IPS-18a (cell line): ENCODE results near the gene ARRB1.
"Not testable (repeated sequence)": the region's sequence is repeated elsewhere in the genome, so short reads cannot be mapped to it uniquely, and the experiment has no call there.

Source experiments
- H3K27ac ChIP-seq: one replicate; pipeline ENCODE4 v1.5.1; 2013; ENCODE audit warnings: low read length
- H3K27me3 ChIP-seq: one replicate; pipeline ENCODE4 v1.6.1; 2013; ENCODE audit warnings: mild to moderate bottlenecking, low read length; ENCODE audit not compliant: control insufficient read depth, insufficient read depth
- H3K36me3 ChIP-seq: one replicate; pipeline ENCODE4 v1.6.1; 2013; ENCODE audit warnings: low read depth, low read length; ENCODE audit not compliant: control insufficient read depth
- H3K4me1 ChIP-seq: one replicate; pipeline ENCODE4 v1.6.1; 2013; ENCODE audit warnings: low read depth, low read length; ENCODE audit not compliant: control insufficient read depth
- H3K4me3 ChIP-seq: one replicate; pipeline ENCODE4 v1.5.1; 2013; ENCODE audit warnings: low read length
- H3K9ac ChIP-seq: one replicate; pipeline ENCODE4 v1.6.1; 2013; ENCODE audit warnings: mild to moderate bottlenecking, low read length, moderate library complexity
- H3K9me3 ChIP-seq: one replicate; pipeline ENCODE4 v1.6.1; 2013; ENCODE audit warnings: low read depth, low read length; ENCODE audit not compliant: control insufficient read depth

The ARRB1 gene

DNA sequence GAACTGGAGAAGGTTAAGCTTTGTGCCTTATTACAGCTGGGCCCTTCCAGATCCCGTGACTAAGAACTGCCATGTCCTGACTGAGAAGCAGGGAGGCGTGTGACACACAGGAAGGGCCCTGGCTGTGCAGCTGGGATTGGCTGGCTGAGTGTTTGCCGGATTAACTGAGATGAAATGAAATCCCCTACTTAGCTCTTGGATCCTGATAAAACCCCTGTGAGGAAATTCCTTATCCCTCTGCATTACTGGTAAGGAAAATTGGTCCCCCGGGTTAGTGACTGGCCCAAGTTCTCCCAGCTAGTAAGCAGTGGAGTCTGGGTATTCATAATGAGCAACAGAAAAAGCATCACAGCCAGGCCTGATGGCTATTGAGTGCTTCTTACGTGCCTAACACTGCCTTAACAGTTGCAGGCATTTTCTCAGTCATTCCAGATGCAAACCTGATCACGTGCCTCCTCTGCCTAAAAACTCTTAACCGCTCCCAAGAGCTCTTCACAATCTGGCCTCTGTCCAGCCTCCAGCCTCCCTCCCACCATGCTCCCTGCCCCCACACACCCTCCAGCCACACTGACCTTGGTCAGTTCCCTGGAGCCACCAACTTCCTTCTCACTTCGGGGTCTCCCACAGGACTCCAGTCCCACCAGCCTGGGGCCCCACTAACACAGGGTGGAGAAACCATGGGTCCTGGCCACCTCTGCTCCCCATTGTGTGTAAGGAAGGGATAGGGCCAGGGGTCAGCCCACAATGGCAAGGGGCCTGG, 37.8 kb downstream of the ARRB1 start:
- Histone ChIP-seq H3K36me3 (no peaks in the 10 kb centered on the region), H3K9ac (no peak overlapping the region), H3K9me3 (no peaks in the 10 kb centered on the region), H3K4me1 (no peaks in the 10 kb centered on the region), H3K27ac (no peak overlapping the region), H3K27me3 (no peaks in the 10 kb centered on the region), H3K4me3 (no peak overlapping the region)

DNA sequence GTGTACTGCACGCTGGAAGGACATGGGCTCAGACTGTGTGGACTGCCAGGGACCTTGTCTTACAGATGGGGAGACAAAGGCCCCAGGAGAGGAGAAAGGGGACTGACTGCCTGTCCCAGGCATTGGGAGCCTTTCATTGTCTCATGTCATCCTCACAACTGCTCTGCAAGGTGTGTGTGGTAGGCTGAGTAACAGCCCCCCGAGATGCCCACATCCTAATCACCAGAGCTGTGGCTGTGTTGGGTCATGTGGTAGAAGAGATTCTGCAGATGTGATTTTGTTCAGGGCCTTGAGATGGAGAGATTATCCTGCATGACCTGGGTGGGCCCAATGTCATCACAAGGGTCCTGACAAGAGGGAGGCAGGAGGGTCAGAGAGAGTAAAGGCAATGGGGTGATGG, 39.1 kb downstream of the ARRB1 start:
- no peaks in the 10 kb centered on the region for H3K36me3 ChIP-seq
- no peaks in the 10 kb centered on the region for H3K4me1 ChIP-seq
- no peak overlapping the region for H3K4me3 ChIP-seq
- no peaks in the 10 kb centered on the region for H3K9me3 ChIP-seq
- no peak overlapping the region for H3K9ac ChIP-seq
- no peaks in the 10 kb centered on the region for H3K27me3 ChIP-seq
- H3K27ac ChIP-seq, result no peak overlapping the region

DNA sequence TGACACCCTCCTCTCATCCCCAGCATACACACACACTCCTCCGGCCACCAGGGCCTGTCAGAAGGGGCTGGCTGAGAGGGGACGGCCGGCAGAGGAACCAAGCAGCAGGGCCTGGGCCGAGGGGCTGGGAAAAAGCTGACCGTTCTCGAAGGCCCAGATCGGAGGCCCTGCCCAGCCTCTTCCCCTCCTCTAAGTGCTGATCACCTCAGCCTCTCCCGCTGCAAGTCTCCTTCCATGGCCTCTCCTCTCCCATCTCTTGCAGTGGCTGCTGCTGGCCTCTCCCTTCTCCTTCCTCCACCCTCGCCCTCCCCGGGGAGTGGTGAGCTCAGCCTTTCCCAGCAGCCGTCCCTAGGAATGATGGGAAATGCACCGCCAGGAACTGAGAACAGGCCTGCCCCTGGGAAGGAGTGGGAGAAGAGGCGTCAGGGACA, 39.6 kb downstream of the ARRB1 start:
- Histone ChIP-seq H3K9me3 (no peaks in the 10 kb centered on the region), H3K4me1 (no peaks in the 10 kb centered on the region), H3K27me3 (no peaks in the 10 kb centered on the region), H3K27ac (no peak overlapping the region), H3K36me3 (no peaks in the 10 kb centered on the region), H3K4me3 (no peak overlapping the region), H3K9ac (no peak overlapping the region)

DNA sequence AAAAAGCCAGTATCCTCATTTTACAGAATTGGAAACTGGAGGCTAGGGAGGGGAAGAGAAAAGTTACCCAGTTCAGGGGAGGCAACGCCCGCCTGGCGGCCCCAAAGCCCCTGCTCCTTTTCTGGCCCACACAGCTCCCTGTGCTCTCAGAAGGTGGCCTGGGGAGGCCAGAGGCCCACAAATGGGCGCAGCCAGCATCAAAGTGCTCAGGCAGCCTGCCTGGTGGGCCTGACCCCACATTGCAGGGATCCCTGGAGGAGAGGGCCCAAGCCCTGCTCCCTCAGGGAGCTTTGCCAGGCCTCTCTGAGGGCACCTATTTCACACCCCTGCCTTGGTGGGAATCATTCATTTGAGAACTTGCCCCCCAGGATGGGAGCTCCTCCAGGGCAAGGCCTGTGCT, 42.5 kb downstream of the ARRB1 start:
- Histone ChIP-seq H3K9me3 (no peaks in the 10 kb centered on the region), H3K4me3 (no peak overlapping the region), H3K4me1 (no peaks in the 10 kb centered on the region), H3K27me3 (no peaks in the 10 kb centered on the region), H3K9ac (no peak overlapping the region), H3K36me3 (no peaks in the 10 kb centered on the region), H3K27ac (no peak overlapping the region)

DNA sequence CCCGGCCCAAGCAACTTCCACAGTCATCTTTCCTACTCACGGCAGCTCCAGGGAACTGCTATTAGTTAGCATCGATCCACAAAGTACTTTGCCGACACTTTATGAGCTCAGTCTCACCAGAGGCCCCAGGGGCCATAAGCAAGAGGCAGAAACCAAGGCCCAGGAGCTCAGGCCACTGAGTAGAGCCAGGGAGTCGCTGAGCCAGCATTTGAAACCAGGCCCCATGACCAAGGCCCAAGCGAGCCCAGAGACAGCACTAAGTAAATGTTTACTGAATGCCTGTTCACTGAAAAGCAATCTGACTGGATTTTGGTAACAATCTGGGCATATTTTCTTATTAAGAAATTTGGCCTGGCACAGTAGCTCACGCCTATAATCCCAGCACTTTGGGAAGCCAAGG, 43.3 kb downstream of the ARRB1 start:
- Histone ChIP-seq H3K9me3 (no peaks in the 10 kb centered on the region), H3K4me1 (no peaks in the 10 kb centered on the region), H3K27ac (no peak overlapping the region), H3K9ac (no peak overlapping the region), H3K4me3 (no peak overlapping the region), H3K36me3 (no peaks in the 10 kb centered on the region), H3K27me3 (no peaks in the 10 kb centered on the region)

DNA sequence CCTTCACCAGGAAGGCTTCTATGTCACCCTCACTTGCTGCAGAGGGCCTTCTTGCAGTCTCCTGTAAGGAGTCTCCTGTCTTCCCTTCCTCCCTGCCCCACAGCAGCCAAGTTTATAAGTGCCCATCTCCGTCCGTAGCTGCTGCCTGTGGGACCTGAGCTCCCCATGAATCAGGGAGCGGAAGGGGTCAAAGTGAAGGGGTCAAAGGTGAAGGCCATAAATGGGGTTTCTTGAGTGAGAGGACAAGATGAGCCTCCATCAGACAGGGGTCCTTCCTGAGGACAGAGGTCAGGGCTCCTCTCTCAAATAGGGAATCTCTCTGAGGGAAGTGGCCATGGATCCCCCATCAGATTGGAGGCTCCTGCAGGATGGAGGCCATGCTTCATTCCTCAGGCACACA, 44.4 kb downstream of the ARRB1 start:
- no peaks in the 10 kb centered on the region for H3K27me3 ChIP-seq

DNA sequence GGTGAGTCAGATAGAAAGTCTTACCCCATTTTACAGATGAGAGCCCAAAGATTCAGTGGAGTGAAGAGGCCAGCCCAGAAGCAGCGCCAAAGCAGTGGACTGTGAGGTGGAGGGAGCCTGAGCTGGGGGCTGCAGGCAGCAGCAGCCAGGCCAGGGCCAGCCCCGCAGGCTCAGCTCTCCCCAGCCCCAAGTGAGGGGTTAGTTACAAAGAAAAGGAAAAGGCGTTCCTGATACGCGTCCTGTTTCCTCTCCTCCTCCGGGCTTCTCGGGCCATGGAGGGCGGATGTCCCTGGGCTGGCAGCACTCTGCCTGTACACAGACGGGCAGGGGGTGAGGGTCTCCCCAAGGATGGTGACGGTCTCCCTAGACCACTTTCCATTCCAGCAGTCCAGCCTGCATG, 44.9 kb downstream of the ARRB1 start:
- Histone ChIP-seq H3K4me3 (no peak overlapping the region), H3K27me3 (no peaks in the 10 kb centered on the region), H3K36me3 (no peaks in the 10 kb centered on the region), H3K27ac (no peak overlapping the region), H3K4me1 (no peaks in the 10 kb centered on the region), H3K9me3 (no peaks in the 10 kb centered on the region), H3K9ac (no peak overlapping the region)

More for the DNA sequence above, 44.4 kb downstream of the ARRB1 start:
- no peaks in the 10 kb centered on the region for H3K9me3 ChIP-seq
- no peak overlapping the region for H3K4me3 ChIP-seq
- no peaks in the 10 kb centered on the region for H3K36me3 ChIP-seq
- H3K9ac ChIP-seq, result no peak overlapping the region
- H3K27ac ChIP-seq, result no peak overlapping the region
- H3K4me1 ChIP-seq, result no peaks in the 10 kb centered on the region

DNA sequence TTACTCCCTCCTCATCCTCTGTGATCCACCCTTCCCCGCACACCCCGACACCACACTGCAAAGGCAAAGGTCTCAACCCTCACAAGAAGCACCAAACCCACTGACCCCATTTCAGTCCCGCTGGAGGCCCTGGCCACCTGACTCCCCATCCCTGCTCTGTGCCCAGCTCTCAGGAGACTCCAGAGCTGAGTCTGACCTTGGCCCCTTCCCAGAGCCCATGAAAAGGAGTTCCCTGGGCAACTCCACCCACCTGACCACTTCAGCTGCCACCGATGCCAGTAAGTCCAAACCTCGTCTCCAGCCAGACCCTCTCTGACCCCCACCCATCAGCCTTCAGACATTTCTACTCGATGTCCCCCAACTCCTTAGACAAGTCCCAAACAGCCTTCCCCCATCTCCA, 45.5 kb downstream of the ARRB1 start:
- Histone ChIP-seq H3K4me1 (no peaks in the 10 kb centered on the region), H3K27me3 (no peaks in the 10 kb centered on the region), H3K9me3 (no peaks in the 10 kb centered on the region)

DNA sequence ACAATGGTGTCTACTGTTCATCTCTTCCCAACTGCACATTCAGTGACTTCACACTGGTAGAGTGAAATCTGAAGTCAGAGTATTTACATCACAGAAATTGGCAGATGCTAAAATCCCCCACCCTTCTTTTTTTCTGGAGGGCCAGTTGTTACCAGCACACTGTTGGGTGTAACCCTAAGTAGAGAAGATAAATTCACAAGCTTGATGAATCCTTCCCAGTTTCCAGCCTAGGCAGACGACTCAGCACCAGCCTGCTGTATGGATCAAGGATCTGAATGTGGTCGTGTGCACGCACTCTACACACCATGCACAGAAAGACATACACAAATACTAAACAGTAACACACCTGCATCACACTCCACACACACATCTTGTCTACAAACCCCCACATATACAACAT, 46.0 kb downstream of the ARRB1 start:
- no peaks in the 10 kb centered on the region for H3K36me3 ChIP-seq
- no peak overlapping the region for H3K4me3 ChIP-seq
- H3K27me3 ChIP-seq, result no peaks in the 10 kb centered on the region

More for the DNA sequence above, 45.5 kb downstream of the ARRB1 start:
- H3K36me3 ChIP-seq, result no peaks in the 10 kb centered on the region
- no peak overlapping the region for H3K4me3 ChIP-seq
- no peak overlapping the region for H3K9ac ChIP-seq
- no peak overlapping the region for H3K27ac ChIP-seq

DNA sequence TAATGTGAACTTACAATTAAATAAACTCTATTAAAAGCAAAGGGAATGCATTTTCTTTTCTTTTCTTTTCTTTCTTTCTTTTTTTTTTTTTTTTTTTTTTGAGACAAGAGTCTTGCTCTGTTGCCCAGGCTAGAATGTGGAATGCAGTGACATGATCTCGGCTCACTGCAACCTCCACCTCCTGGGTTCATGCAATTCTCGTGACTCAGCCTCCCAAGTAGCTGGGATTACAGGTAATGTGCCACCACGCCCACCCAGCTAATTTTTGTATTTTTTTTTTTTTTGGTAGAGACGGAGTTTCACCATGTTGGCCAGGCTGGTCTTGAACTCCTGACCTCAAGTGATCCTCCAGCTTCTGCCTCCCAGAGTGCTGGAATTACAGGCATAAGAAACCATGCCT, 46.5 kb downstream of the ARRB1 start:
- H3K4me3 ChIP-seq, H3K9me3 ChIP-seq, H3K27ac ChIP-seq, H3K9ac ChIP-seq, H3K4me1 ChIP-seq, H3K36me3 ChIP-seq, H3K27me3 ChIP-seq: not testable (repeated sequence)

More for the DNA sequence above, 46.0 kb downstream of the ARRB1 start:
- H3K9ac ChIP-seq, result no peak overlapping the region
- H3K4me1 ChIP-seq, result no peaks in the 10 kb centered on the region
- H3K27ac ChIP-seq, result no peak overlapping the region
- no peaks in the 10 kb centered on the region for H3K9me3 ChIP-seq

DNA sequence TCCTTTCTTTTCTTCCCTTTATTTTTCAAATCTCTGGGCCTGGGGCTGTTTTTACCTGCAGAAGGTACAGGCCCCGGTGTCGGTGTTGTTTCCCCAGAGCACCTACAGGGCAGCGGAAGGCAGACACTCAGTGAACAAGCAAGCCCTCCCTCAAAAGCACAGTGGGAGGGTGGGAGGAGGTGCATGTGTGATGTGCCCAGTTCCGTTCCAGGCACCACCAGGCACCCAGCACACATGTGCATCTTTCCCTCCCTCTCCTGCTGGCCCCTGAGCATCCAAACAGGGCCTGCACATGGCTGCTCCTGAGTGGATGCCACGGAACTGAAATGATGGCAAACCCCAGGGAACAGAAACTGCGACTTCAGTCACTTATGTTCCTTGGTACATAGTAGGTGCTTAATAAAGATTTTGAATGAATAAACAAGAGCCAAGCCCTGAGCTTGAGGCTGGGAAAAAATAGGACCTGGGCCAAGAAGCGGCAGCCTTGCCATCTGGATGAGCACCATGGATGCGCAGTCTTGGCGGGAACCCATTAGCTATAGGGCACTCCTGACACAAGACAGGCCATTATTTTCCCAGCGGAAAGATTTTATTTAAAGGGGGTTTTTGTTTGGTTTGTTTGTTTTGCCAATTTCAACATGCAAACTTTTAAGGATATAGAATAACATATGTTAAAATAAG, 47.8 kb downstream of the ARRB1 start:
- Histone ChIP-seq H3K27me3 (no peaks in the 10 kb centered on the region), H3K4me1 (no peaks in the 10 kb centered on the region)

DNA sequence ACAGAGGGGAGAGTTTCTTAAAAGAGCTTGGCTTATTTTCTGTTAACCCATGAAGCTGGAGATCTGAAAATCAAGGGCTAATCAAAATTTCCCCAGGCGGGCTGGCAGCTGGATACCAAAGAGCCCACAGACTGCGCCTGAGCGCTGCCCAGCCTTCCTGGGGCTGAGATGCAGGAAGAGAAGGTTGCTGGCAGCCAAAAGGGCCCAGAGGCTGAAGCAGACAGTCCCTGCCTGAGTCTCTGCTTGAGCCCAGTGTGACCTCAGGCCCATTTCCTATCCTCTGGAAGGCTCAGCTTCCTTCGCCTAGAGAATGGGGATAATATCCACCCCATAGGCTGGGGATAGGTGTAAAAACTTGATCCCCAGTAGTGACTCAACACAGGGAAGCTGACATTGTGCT, 49.1 kb downstream of the ARRB1 start:
- Histone ChIP-seq H3K4me1 (no peaks in the 10 kb centered on the region), H3K27me3 (no peaks in the 10 kb centered on the region), H3K9me3 (no peaks in the 10 kb centered on the region), H3K36me3 (no peaks in the 10 kb centered on the region), H3K27ac (no peak overlapping the region), H3K9ac (no peak overlapping the region), H3K4me3 (no peak overlapping the region)

More for the DNA sequence above, 47.8 kb downstream of the ARRB1 start:
- Histone ChIP-seq H3K9me3 (no peaks in the 10 kb centered on the region), H3K27ac (no peak overlapping the region), H3K9ac (no peak overlapping the region), H3K36me3 (no peaks in the 10 kb centered on the region), H3K4me3 (no peak overlapping the region)
